ENCODE data around the gene EMC1. TPM values are rescaled to one million over a fixed set of nuclear protein-coding genes. Genes with fewer than 3 reads are reported as not detected.
A peak's percentile ranks its signal among the peaks of the same experiment; 100 is the strongest.

EMC1 gene
- total RNA-seq, 1 donor from 2014 or later, result 50.5 TPM

DNA sequence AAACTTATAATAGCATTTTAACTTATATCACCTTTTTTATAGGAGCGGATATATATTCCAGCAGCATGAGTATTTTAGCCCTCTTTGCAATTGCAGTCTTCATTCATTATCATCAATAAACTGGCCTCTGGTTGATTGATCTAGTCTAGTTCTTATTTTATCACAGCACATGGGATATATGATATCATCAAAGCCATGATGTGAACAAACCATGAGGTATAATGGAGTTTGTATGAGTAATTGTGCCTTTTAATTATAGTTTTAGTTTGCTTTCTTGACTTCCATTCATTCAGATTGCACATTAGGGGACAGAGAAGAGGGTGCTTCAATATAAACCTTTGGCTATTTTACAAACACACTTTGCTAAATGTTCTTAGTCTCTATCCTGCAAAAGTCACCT, 37.7 kb downstream of the EMC1 start:
- TF ChIP-seq CTCF (IDR thresholded peaks at IDR 0.05; ENCODE audit: unreplicated experiment), result no peak
- Mint-ChIP-seq H3K36me3 (ENCODE audit: low read depth, unreplicated experiment) (peaks cover 16% of the 10 kb centered on the region), H3K27me3 (ENCODE audit: unreplicated experiment) (peaks cover 10% of the 10 kb centered on the region), H3K9me3 (ENCODE audit: unreplicated experiment) (no peaks in the 10 kb centered on the region), H3K4me3 (ENCODE audit: unreplicated experiment) (no peak overlapping the region), H3K4me1 (ENCODE audit: unreplicated experiment) (peaks cover 16% of the 10 kb centered on the region), H3K27ac (ENCODE audit: unreplicated experiment) (no peak overlapping the region)
- no peak for DNase-seq (ENCODE audit: low spot score)

- Mint-ChIP-seq H3K27me3 (ENCODE audit: unreplicated experiment) (peaks cover 10% of the 10 kb centered on the region), H3K4me1 (ENCODE audit: unreplicated experiment) (peaks cover 26% of the 10 kb centered on the region), H3K9me3 (ENCODE audit: unreplicated experiment) (no peaks in the 10 kb centered on the region), H3K27ac (ENCODE audit: unreplicated experiment) (peak overlapping the region; percentile 7), H3K36me3 (ENCODE audit: low read depth, unreplicated experiment) (peaks cover 16% of the 10 kb centered on the region), H3K4me3 (ENCODE audit: unreplicated experiment) (no peak overlapping the region)
- DNase-seq (ENCODE audit: low spot score), result no peak
- no peak for TF ChIP-seq CTCF (IDR thresholded peaks at IDR 0.05; ENCODE audit: unreplicated experiment)
These were observed 39.2 kb downstream of the EMC1 start for GRCh38 chr1:19212167-19212566.

- peaks cover 32% of the 10 kb centered on the region for H3K4me1 Mint-ChIP-seq (ENCODE audit: unreplicated experiment)
- H3K9me3 Mint-ChIP-seq (ENCODE audit: unreplicated experiment), result no peaks in the 10 kb centered on the region
- peaks cover 10% of the 10 kb centered on the region for H3K27me3 Mint-ChIP-seq (ENCODE audit: unreplicated experiment)
- TF ChIP-seq CTCF (IDR thresholded peaks at IDR 0.05; ENCODE audit: unreplicated experiment), result no peak
- DNase-seq (ENCODE audit: low spot score), result no peak
- peaks cover 18% of the 10 kb centered on the region for H3K36me3 Mint-ChIP-seq (ENCODE audit: low read depth, unreplicated experiment)
- peak overlapping the region; percentile 98 for H3K4me3 Mint-ChIP-seq (ENCODE audit: unreplicated experiment)
- peak overlapping the region; percentile 95 for H3K27ac Mint-ChIP-seq (ENCODE audit: unreplicated experiment)
These were observed 40.4 kb downstream of the EMC1 start for GRCh38 chr1:19210772-19211549.

DNA sequence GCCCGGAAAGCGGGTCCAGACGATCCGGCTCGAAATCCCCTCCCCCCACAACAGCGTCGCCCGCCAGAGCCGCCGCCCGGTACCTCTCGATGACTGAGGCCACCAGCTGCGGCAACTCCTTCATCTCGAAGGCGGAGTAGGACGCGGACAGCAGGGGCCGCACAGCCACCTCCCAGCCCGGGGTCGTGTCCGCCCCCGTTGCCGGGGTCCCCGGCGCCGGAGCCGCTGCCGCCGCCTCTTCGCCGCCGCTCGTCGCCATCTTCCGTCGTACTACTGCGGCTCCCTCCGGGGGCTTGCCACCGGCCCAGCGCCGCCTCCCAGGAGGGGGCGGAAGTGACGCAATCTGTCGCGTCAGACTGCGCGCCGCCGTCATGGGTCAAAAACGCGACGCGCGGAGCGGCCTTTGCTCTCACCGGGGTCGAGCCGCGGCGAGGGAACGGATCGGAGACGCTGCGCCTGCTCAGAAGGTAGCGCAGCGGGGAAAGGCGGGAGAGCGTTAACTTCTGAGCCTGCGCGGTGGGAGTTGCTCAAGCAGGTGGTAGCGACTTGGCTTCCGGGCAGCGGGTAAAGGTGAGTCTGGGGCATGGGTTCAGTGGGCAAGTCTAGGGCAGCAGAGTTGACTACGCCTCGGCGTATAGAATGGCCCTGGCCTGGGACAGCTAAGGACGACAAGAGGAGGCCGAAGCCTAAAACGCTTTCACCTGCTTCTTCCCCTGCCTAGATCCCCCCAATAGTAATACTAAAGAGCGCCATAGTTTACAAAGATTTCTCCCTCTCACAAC, 41.1 kb downstream of the EMC1 start, which contains the start of gene UBR4:
TSS of gene UBR4 (minus strand) at position 277 of the 782 bp plus-strand sequence. CDS start at position 259, 18 bp downstream.
- no peak for TF ChIP-seq CTCF (IDR thresholded peaks at IDR 0.05; ENCODE audit: unreplicated experiment)
- Mint-ChIP-seq H3K27ac (ENCODE audit: unreplicated experiment) (peak within 1 kb of the TSS; percentile 98), H3K9me3 (ENCODE audit: unreplicated experiment) (no peaks in the 10 kb centered on the region), H3K4me3 (ENCODE audit: unreplicated experiment) (peak within 1 kb of the TSS; percentile 98), H3K36me3 (ENCODE audit: low read depth, unreplicated experiment) (peaks cover 24% of the 10 kb centered on the region), H3K27me3 (ENCODE audit: unreplicated experiment) (peaks cover 10% of the 10 kb centered on the region), H3K4me1 (ENCODE audit: unreplicated experiment) (peaks cover 40% of the 10 kb centered on the region)
- peak; percentile 96 for DNase-seq (ENCODE audit: low spot score)
